ENCODE measurements around the gene OGA.

Gene OGA

DNA sequence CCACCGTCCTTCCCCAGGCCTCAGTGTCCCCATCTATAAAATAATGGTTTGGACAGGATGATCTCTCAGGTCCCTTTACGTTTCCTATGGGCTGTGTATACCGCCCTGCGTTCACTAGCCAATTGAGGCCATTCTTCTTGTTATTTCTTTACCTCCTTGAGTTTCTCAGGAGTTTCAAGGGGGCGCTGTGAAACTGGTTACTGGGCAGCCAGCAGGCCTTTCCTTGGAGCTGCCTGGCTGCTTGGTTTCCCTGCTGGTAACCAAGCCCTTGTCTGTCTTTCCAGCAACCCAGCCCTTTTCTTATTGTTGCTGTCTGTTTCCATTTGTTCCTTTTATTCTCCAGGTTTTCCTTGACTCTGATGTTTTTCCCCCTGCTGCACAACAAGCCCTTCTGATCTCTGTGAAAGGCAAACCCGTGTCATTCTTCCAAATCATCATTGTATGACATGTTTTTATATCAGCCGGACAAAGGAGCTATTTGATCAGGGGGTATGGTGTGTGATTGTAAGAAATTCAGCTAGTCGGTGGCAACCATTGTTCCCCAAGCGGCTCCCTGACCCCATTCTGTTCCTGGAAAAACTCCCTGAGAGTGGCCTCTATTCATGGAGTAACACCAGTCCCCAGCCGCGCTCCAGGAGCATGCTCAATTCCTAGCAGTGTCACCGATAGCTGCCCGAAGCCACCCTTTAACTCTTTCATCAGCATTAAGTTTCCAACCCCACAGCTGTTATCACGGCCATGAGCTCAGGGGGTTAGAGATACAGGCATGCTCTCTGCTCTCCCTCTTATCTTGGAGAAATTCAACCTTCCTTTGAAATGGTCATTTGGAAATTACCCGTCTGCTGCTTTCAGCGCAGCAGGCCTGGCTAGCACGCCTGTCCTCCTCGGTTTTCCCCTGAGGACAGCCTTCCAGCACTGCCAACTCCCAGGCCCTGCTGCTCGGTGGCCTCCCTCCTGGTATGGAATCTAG lies 68.9 kb downstream of the OGA start:
- no peak for DNase-seq

GRCh38 chr10:101748496-101748895 lies 69.7 kb downstream of the OGA start:
- DNase-seq, result no peak

DNA sequence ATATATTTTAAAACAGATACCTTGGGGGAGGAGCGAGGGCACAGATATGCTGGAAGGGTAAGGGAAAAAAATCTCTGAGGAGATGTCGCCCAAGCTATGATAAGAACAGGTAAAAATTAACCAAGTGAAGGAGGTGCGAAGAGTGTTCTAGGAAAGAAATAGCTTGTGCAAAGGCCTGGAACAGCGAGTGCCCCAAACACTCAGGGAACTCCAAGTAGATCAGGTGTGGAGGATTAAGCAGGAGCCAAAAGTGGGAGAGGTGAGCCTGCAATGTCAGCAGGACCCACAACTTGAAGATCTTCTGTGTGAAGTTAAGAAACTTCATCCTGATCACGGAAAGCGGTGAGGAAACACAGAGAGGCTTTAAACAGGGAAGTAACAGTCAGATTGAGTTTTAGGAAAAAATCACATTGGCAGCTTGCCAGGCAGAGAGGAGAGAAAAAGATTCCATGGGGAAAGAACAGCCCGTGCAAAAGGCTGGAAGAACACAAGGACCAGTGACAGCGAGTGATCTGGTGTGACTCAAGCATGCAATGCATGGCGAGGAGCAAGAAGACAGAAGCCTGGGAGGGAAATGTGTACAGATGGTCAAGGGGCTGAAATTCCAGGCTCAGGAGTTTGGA lies 73.1 kb downstream of the OGA start:
- no peak for DNase-seq

DNA sequence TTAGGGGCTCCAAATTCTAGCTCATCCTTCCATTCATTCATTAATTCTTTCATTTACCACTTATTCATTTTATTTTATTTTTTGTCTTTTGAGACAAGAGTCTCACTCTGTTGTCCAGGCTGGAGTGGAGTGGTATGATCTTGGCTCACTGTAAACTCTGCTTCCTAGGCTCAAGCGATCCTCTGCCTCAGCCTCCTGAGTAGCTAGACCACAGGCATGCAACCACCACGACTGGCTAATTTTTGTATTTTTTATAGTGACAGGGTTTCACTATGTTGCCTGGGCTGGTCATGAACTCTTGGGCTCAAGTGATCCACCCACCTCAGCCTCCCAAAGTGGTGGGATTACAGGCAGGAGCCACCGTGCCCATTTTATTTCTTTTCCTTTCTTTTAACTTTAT lies 74.0 kb downstream of the OGA start:
- DNase-seq, result no peak

- no peak for DNase-seq
Measured at GRCh38 chr10:101741938-101742337, 76.3 kb downstream of the OGA start.

GRCh38 chr10:101736666-101737065 lies 81.6 kb downstream of the OGA start:
- no peak for DNase-seq

All from NCI-H2081 (cell line).